Esophagus muscularis mucosa (tissue), 3 donors: ENCODE measurements around the gene DUSP9.

Experiments used
- POLR2AphosphoS5 ChIP-seq, 2 donors: sonication (generic); formaldehyde crosslinking; IDR thresholded peaks; one replicate each; pipeline ENCODE4 v1.6.1; 2017; ENCODE audit warnings: antibody characterized with exemption in 2 of 2
- TF ChIP-seq, protein P1 (sequence below), 3 experiments: fragments of 200-600 bp in 2 of 3; fragments of 450-650 bp in 1 of 3; sonication (generic) in 2 of 3; IDR thresholded peaks; one replicate each; pipeline ENCODE4 v1.5.1; 2017 to 2019; ENCODE audit warnings: antibody characterized with exemption in 3 of 3, mild to moderate bottlenecking in 2 of 3, moderate library complexity in 1 of 3

DNA sequence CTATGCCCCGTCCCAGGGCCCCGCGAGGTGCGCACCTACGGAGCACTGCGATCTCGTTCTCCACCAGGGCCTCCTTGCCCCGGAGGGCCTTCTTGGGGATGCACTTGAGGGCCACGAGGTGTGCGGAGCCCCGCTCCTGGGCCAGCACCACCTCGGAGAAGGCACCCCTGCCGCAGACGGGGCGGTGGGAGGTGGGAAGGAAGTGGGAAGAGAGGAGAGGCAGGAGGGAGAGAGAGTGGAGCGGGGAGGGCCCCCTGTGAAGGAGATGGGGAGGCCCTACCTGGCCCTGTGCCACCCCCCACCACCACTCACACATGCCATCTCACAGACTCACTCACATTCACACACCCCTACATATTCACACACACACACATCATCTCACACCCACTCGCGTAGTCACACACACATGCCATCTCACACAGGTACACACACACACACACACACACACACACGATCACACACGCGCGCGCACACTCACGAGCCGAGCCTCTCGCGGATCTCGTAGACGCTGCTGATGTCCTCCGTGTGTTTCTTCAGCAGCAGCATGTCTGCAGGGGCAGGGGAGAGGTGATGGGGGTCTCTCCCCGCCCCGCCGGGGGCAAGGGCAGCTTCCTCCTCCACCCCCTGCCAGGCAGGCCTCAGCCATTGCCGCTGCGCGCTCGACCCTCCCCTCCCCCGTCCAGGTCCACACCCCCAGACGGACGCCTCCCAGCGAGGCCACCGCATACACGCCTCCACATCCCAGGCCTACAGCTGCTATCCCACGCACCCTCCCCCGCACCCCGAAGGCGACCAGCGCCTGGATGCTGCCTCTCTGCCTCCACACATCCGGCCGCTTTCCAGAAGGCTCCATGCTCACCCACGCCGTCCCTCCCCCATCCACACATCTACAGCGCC, 25.8 kb downstream of the DUSP9 start:
- no peak for TF ChIP-seq POLR2AphosphoS5 (IDR thresholded peaks at IDR 0.05)
- TF ChIP-seq, protein P1, sequence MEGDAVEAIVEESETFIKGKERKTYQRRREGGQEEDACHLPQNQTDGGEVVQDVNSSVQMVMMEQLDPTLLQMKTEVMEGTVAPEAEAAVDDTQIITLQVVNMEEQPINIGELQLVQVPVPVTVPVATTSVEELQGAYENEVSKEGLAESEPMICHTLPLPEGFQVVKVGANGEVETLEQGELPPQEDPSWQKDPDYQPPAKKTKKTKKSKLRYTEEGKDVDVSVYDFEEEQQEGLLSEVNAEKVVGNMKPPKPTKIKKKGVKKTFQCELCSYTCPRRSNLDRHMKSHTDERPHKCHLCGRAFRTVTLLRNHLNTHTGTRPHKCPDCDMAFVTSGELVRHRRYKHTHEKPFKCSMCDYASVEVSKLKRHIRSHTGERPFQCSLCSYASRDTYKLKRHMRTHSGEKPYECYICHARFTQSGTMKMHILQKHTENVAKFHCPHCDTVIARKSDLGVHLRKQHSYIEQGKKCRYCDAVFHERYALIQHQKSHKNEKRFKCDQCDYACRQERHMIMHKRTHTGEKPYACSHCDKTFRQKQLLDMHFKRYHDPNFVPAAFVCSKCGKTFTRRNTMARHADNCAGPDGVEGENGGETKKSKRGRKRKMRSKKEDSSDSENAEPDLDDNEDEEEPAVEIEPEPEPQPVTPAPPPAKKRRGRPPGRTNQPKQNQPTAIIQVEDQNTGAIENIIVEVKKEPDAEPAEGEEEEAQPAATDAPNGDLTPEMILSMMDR (IDR thresholded peaks at IDR 0.05), result no peak
